ENCODE results near the gene CD8A.
"Not testable (repeated sequence)": the region's sequence is repeated elsewhere in the genome, so short reads cannot be mapped to it uniquely, and the experiment has no call there.

The CD8A gene

GRCh38 chr2:86790676-86791572 lies at the start of gene CD8A:
Gene CD8A, minus strand, starts transcription at chr2:86790913. Its CDS starts 88 bp downstream, at chr2:86790825.
- no peak for DNase-seq

GRCh38 chr2:86839871-86840548 lies 49.3 kb upstream of the CD8A start:
- not testable (repeated sequence) for DNase-seq

DNA sequence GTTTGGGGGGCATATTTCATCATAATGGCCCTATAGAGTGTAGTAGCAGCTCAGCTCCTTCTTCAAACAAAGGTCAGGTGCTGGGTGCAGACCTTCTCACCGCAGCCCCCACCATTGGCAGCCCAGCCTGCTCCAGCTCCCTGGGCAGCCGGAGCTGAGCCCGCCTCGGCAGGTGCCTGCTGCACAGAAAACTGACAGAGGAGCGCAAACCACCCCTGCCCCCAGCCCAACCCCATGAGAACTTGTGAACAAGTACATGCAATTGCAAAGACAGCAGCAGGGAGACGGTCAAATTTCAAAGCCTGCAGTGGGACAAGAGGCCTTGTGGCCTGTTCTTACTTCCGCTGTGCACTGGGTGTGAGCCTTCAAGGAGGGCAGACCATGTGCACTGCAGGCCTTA lies 48.7 kb upstream of the CD8A start:
- not testable (repeated sequence) for DNase-seq

DNA sequence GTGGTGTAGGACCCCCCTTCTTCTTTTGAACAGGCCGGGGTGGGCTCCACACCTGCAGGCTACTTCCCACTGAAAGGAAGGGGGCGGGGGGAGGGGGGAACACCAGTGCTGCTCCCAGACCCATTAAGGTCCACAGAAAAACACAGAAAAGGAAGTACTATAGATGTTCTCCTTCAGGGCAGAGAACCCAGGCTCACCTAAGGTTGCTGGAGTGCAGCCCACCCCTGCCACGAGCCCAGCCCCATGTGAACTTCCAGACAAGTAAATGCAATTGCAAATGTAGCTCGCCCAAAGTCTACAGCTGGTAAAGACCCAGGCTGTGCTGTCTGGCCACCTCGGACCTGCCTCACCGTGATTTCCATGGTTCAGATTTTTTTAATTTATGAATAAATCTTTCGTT lies 47.0 kb upstream of the CD8A start:
- DNase-seq: not testable (repeated sequence)

DNA sequence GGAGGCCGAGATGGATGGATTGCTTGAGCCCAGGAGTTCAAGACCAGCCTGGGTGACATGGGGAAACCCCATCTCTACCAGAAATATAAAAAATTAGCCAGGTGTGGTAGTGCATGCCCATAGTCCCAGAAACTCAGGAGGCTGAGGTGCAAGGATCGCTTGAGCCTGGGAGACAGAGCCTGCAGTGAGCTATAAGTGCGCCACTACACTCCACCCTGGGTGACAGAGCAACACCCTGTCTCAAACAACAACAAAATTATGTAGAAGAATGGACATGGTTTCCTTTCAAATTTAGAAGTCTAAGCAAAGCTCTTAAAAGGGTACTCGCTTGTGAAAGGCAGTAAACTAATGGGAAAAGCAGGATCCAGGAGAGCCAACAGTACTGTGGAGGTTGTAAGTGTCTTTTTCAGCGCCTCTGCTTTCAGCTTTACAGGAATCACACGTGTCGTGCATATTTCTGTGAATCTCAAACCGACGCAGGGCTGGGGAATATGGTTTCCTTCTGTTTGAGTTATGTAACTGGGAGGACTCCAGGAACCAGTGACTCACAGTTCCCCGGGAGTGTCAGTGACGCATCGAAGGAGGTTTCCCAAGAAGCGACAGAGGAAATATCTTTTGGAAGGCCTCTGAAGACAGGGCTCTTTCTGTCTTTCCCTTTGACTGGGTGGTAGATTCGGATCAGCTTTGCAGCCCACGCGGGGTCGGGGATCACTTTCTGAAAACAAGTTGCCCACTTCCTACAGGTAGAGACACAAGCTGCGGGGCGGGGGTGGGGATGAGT lies 46.4 kb upstream of the CD8A start:
- not testable (repeated sequence) for DNase-seq

GRCh38 chr2:86835548-86835889 lies 44.8 kb upstream of the CD8A start:
- not testable (repeated sequence) for DNase-seq

- DNase-seq: no peak
Measured at GRCh38 chr2:86833315-86833714, 42.6 kb upstream of the CD8A start.

- no peak for DNase-seq
Measured at GRCh38 chr2:86832334-86833096, 41.8 kb upstream of the CD8A start.

- no peak for DNase-seq
Measured at GRCh38 chr2:86831537-86831936, 40.8 kb upstream of the CD8A start.

- DNase-seq: no peak
Measured at GRCh38 chr2:86826951-86827350, 36.2 kb upstream of the CD8A start.

- DNase-seq: no peak
Measured at GRCh38 chr2:86825693-86826381, 35.1 kb upstream of the CD8A start.

DNA sequence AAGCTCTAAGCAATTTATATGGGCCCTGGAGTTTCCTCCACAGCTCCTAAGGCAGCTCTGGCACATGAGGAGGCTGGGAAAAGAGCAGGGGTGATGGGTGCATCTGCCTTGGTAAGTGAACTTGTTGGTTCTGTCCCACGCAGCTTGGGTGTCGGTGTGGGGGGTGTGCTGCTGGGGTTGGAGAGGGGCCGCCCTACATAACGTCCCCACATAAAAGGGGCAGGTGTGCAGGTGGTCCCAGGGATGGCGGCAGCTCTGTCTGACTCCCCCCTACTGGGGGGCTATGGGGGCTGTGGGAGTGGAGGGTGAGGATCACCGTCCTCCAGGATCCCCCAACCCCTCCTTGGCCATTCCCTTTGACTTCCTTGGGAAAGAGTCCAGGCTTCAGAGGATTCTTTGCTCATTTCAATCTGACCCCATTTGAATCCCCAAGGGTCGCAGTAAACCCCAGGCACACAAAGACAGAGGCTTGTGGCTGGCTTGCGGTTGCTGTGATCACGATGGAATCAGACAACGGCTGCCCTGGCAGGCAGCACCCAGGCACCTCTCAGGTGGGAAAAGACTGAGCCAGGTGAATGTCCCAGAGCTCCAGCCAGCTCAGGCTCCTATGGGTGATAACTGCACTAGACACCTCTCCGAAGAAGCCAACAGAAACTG lies 34.5 kb upstream of the CD8A start:
- no peak for DNase-seq

GRCh38 chr2:86822668-86823345 lies 32.1 kb upstream of the CD8A start:
- DNase-seq: no peak

DNA sequence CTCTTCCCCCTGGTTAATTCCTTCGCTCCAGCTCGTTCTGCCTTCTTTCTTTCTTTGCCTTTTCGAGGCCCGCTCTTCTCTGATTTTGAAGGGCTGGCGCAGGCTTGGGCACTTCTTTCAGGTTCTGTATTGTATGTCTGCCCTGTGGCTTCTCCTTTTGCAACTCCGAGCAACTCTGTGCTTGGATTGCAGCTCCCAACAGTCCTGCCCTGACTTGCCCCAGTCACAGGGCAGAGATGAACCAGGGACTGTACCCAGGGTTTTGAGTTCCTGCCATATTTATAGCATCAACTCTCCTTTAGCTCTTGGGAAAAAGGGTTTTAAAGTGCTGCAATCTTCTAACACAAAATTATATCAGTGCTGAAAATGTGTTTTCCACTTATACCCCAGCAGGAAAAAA lies 31.1 kb upstream of the CD8A start:
- no peak for DNase-seq

DNA sequence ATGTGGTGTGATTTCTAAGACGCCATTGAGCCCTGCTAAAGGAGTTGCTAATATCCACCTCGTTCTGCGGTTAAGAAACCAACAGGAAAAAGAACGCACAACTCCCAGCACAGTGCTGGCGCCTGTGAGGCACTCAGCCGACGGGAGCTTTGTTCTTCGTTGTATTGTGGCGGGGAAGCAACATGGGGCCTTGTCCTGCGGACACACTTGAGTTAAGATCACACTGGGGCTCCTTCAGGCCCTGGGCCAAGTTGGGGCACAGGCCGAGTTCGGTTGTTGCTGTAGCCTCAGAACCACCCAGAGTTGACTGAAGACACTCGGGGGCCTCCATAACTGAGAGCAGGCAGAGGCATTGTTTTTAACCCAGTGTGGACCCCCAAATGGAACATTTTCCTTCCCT lies 30.6 kb upstream of the CD8A start:
- DNase-seq: no peak

- DNase-seq: no peak
Measured at GRCh38 chr2:86818957-86819356, 28.2 kb upstream of the CD8A start.

DNA sequence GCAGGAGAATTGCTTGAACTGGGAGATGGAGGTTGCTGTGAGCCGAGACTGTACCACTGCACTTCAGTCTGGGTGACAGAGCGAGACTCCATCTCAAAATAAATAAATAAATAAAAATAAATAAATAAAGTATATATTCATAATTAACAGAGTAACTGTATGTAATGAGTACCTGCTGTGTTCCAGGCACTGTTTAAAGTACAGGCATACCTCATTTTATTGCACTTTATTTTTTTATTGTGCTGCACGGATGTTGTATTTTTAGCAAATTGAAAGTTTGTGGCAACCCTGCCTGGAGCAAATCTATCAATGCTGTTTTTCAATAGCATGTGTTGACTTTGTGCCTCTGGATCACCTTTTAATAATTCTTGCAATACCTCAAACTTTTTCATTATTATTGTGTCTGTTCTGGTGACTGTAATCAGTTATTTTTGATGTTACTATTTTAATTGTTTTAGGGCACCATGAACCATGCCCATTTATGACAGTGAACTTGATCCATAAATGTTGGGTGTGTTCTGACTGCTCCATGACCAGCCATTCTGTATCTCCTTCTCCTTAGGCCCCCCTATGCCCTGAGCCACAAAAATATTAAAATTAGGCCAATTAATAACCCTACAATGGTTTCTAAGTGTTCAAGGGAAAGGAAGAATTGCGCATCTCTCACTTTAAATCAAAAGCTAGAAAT lies 27.5 kb upstream of the CD8A start:
- no peak for DNase-seq

DNA sequence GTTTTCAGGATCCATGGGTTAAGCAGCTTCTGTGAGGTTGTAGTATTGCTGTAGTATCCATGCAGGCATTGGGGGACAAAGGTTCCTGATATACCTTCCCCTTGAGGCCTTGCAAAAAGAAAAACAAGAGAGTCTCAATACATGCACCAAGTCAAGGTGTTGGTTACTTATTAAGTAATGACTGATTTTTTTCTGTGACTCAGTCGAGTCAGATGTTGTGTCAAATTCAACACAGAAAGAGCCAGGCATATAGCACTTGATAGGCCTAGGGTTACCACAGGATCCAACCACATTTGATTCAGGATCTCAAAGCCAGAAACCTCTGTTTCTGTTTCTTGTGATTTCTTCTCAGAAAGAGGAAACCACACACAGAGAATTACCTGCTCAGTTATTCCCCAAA lies 24.9 kb upstream of the CD8A start:
- DNase-seq: no peak

DNA sequence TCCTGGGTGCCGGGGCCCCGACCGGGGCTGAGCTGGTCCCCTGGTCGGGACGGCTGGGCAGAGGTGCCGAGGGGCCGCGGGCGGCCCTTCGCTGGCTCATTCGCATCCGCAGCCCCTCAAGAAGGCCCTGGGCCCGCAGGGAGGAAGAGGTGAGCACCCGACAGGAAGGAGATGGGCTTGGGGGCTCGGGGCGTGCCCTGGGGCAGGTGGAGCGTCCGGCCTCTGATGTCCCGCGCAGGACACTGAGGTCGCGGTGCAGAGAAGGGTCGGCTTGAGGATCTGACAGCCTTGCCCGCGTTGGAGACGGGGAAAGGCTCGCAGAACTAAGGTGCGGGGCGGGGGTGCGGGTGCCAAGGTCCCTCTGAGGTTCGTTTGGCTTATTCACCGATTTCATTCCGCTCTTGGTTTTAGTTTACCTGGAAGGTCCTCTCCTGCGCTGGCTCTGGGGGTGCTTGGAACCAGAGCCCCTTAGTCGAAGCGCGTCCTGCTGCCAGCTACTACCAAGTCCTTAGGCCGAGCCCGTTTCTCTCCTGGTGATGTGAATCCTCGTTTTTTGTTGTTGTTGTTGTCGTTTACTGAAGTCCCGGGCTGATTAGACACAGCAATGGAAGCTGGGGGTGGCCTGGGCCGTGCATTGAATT lies 18.9 kb upstream of the CD8A start:
- no peak for DNase-seq
